ENCODE data around the gene RPL37.
A peak's percentile ranks its signal among the peaks of the same experiment; 100 is the strongest.

The RPL37 gene

GRCh38 chr5:40834849-40835787 lies at the start of gene RPL37 (continued):
- TF ChIP-seq CTCF (tag by site-specific recombination; IDR thresholded peaks at IDR 0.05) = peak; percentile 37; the same call in 1 of the 2 replicates
- no peak for TF ChIP-seq ATF2 (tag by site-specific recombination; IDR thresholded peaks at IDR 0.05; ENCODE audit: low read depth)
- TF ChIP-seq OSR2 (tag by site-specific recombination; IDR thresholded peaks at IDR 0.05) = peak; percentile 70
- TF ChIP-seq ZNF664 (tag by site-specific recombination; IDR thresholded peaks at IDR 0.05) = peak; percentile 74
- TF ChIP-seq SALL2 (tag by site-specific recombination; IDR thresholded peaks at IDR 0.05; ENCODE audit: borderline replicate concordance) = no peak
- no peak for TF ChIP-seq ZNF514 (tag by site-specific recombination; IDR thresholded peaks at IDR 0.05)
- TF ChIP-seq ZNF558 (tag by site-specific recombination; IDR thresholded peaks at IDR 0.05) = peak; percentile 81; the same call in 1 of the 2 replicates
- TF ChIP-seq ELK4 (IDR thresholded peaks at IDR 0.05; ENCODE audit: borderline replicate concordance, low read depth, low read length) = no peak
- TF ChIP-seq ZNF791 (tag by site-specific recombination; IDR thresholded peaks at IDR 0.05) = no peak
- TF ChIP-seq EGR2 (tag by site-specific recombination; IDR thresholded peaks at IDR 0.05; ENCODE audit: low read depth) = peak; percentile 92
- TF ChIP-seq ZBTB6 (tag by site-specific recombination; IDR thresholded peaks at IDR 0.05) = peak; percentile 60; the same call in 1 of the 2 replicates
- peak; percentile 82 for TF ChIP-seq ZNF600 (tag by site-specific recombination; IDR thresholded peaks at IDR 0.05)
- peak; percentile 90 for TF ChIP-seq ZNF843 (tag by site-specific recombination; IDR thresholded peaks at IDR 0.05)
- TF ChIP-seq GLI2 (tag by site-specific recombination; IDR thresholded peaks at IDR 0.05; ENCODE audit: borderline replicate concordance, low read depth) = no peak; the same call in 1 of the 2 replicates
- peak; percentile 89 for TF ChIP-seq ZNF76 (tag by site-specific recombination; IDR thresholded peaks at IDR 0.05; ENCODE audit: borderline replicate concordance, low read depth)
- TF ChIP-seq ZNF529 (tag by site-specific recombination; IDR thresholded peaks at IDR 0.05; ENCODE audit: insufficient replicate concordance) = no peak
- TF ChIP-seq ZNF624 (tag by site-specific recombination; IDR thresholded peaks at IDR 0.05) = no peak
- TF ChIP-seq ZNF221 (tag by site-specific recombination; IDR thresholded peaks at IDR 0.05; ENCODE audit: borderline replicate concordance) = peak; percentile 67; the same call in 1 of the 2 replicates
- no peak for TF ChIP-seq YY2 (tag by site-specific recombination; IDR thresholded peaks at IDR 0.05)
- TF ChIP-seq MEIS1 (CRISPR knock-in tag; IDR thresholded peaks at IDR 0.05; ENCODE audit: borderline replicate concordance) = no peak
- TF ChIP-seq ZNF701 (tag by site-specific recombination; IDR thresholded peaks at IDR 0.05) = no peak; the same call in 1 of the 2 replicates
- no peak for TF ChIP-seq SETDB1 (IDR thresholded peaks at IDR 0.05; ENCODE audit: insufficient read length, low read length)
- TF ChIP-seq ZNF530 (tag by site-specific recombination; IDR thresholded peaks at IDR 0.05; ENCODE audit: low read depth) = no peak
- TF ChIP-seq IKZF3 (tag by site-specific recombination; IDR thresholded peaks at IDR 0.05) = peak; percentile 77; the same call in 1 of the 2 replicates
- peak; percentile 98 for TF ChIP-seq SP7 (tag by site-specific recombination; IDR thresholded peaks at IDR 0.05)
- peak; percentile 89; the same call in 1 of the 2 replicates for TF ChIP-seq OVOL3 (tag by site-specific recombination; IDR thresholded peaks at IDR 0.05)
- TF ChIP-seq MZF1 (tag by site-specific recombination; IDR thresholded peaks at IDR 0.05; ENCODE audit: borderline replicate concordance) = peak; percentile 92
- peak; percentile 74 for TF ChIP-seq GLIS1 (tag by site-specific recombination; IDR thresholded peaks at IDR 0.05)
- no peak for TF ChIP-seq ZNF362 (tag by site-specific recombination; IDR thresholded peaks at IDR 0.05)
- peak; percentile 98 for TF ChIP-seq ZEB2 (tag by site-specific recombination; IDR thresholded peaks at IDR 0.05)
- peak; percentile 77 for TF ChIP-seq ZNF513 (tag by site-specific recombination; IDR thresholded peaks at IDR 0.05)

Measured in HEK293 (cell line).